ENCODE results near the gene ERAL1.
"Not testable (repeated sequence)": the region's sequence is repeated elsewhere in the genome, so short reads cannot be mapped to it uniquely, and the experiment has no call there.

The ERAL1 gene

GRCh38 chr17:28854457-28855335, at the start of gene ERAL1:
ERAL1 (plus strand) TSS chr17:28855016; CDS start chr17:28855035, 19 bp downstream.
- DNase-seq: peak; percentile 91

GRCh38 chr17:28807925-28808634, 46.7 kb upstream of the ERAL1 start:
- DNase-seq: no peak

GRCh38 chr17:28810437-28810836, 44.4 kb upstream of the ERAL1 start:
- no peak for DNase-seq

GRCh38 chr17:28811651-28812090, 43.1 kb upstream of the ERAL1 start:
- DNase-seq: peak; percentile 31

- DNase-seq: peak; percentile 96
These were observed 42.6 kb upstream of the ERAL1 start for GRCh38 chr17:28812091-28812747.

- peak; percentile 57 for DNase-seq
These were observed 42.0 kb upstream of the ERAL1 start for GRCh38 chr17:28812748-28813377.

- DNase-seq: no peak
These were observed 38.3 kb upstream of the ERAL1 start for GRCh38 chr17:28816540-28816939.

- no peak for DNase-seq
These were observed 36.0 kb upstream of the ERAL1 start for GRCh38 chr17:28818819-28819221.

- DNase-seq: no peak
These were observed 35.2 kb upstream of the ERAL1 start for GRCh38 chr17:28819582-28819981.

- peak; percentile 56 for DNase-seq
These were observed 27.1 kb upstream of the ERAL1 start for GRCh38 chr17:28827672-28828071.

- DNase-seq: no peak
These were observed 26.3 kb upstream of the ERAL1 start for GRCh38 chr17:28828294-28829040.

GRCh38 chr17:28834420-28834819, 20.4 kb upstream of the ERAL1 start:
- DNase-seq: no peak

- DNase-seq: peak; percentile 29
These were observed 18.3 kb upstream of the ERAL1 start for GRCh38 chr17:28836541-28836940.

GRCh38 chr17:28839221-28839620, 15.6 kb upstream of the ERAL1 start:
- DNase-seq: no peak

- peak; percentile 36 for DNase-seq
These were observed 12.9 kb upstream of the ERAL1 start for GRCh38 chr17:28841901-28842281.

- DNase-seq: peak; percentile 87
These were observed 12.4 kb upstream of the ERAL1 start, which contains the start of gene FAM222B for GRCh38 chr17:28842282-28843012. FAM222B (minus strand) TSS chr17:28842790; CDS start chr17:28766667, 76,123 bp downstream.

- no peak for DNase-seq
These were observed 11.0 kb upstream of the ERAL1 start for GRCh38 chr17:28843816-28844148.

GRCh38 chr17:28846231-28846630, 8.6 kb upstream of the ERAL1 start:
- no peak for DNase-seq

- not testable (repeated sequence) for DNase-seq
These were observed 8.1 kb upstream of the ERAL1 start for GRCh38 chr17:28846699-28847098.

GRCh38 chr17:28848667-28849066, 6.1 kb upstream of the ERAL1 start:
- DNase-seq: peak; percentile 82

GRCh38 chr17:28849281-28849680, 5.5 kb upstream of the ERAL1 start:
- DNase-seq: peak; percentile 74
